ENCODE data around the gene GBX2. TPM values are rescaled to one million over a fixed set of nuclear protein-coding genes. Genes with fewer than 3 reads are reported as not detected.

The GBX2 gene
- total RNA-seq, 1 experiment from 2014 or later: 25.6 TPM

DNA sequence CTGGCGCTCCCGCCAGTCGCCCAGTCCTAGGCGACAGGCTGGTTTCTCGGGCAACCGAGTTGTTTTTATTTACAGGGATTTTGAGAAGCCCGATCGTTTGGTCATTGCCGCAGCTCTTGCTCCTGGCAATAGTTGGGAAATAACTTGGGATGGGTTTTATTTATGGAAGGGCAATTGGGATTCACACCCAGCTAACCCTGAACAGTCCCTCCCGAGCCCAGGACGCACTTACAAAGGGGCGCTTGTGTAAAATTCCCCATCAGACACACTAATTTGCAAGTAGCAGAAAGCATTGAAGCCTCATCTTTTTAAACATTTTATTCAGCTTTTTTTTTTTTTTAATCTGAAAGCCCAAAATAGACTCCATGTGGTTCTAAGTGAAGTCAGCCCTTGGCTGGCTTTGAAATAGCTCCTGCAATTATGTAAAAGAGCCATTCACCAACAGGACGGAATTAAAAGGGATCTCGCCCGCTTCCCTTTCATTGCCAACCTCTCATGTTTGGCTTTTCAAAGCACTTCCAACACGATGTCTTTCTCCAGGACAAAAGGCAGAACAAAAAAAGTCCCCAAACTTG lies 3.6 kb upstream of the GBX2 start (continued):
- TF ChIP-seq, protein P1, sequence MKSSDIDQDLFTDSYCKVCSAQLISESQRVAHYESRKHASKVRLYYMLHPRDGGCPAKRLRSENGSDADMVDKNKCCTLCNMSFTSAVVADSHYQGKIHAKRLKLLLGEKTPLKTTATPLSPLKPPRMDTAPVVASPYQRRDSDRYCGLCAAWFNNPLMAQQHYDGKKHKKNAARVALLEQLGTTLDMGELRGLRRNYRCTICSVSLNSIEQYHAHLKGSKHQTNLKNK (CRISPR knock-in tag; IDR thresholded peaks at IDR 0.05): no peak

DNA sequence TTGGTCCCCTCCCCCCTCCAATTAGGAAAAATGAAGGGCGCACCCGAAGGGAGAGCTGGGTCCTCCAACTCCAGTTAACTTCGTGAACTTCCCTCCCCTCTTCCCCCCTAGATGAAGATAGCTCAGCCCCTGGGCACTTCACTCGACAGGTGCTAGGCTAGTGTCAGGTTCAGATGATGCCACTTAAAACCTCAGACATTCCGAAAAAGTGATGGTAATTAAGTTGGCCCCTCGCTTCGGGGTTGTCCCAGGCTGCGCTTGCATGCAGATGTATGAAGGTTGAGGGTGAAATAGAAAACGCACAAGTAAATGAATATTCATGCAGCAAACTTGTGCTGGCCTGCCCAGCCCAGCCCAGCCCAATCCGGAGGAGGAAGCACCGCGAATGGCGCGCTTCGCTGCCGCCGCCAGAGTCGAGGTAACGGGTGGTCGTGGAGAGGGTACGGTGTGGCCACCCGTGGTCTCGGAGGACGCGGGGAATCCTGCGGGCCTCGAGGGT lies 3.0 kb upstream of the GBX2 start:
- peaks cover 70% of the 10 kb centered on the region for H3K4me1 Mint-ChIP-seq
- TF ChIP-seq TEAD1 (CRISPR knock-in tag; IDR thresholded peaks at IDR 0.05) (0 out of 2 replicates have a peak, but pooled peaks have one; percentile 48), ZBTB21 (CRISPR knock-in tag; IDR thresholded peaks at IDR 0.05; ENCODE audit: borderline replicate concordance) (no peak), NFATC4 (CRISPR knock-in tag; IDR thresholded peaks at IDR 0.05) (no peak), NR3C1 (CRISPR knock-in tag; conservative IDR thresholded peaks at IDR 0.05; ENCODE audit: low read depth) (no peak), IRF2 (CRISPR knock-in tag; IDR thresholded peaks at IDR 0.05; ENCODE audit: borderline replicate concordance, low read depth) (no peak), ETV6 (CRISPR knock-in tag; IDR thresholded peaks at IDR 0.05) (no peak), SP1 (CRISPR knock-in tag; conservative IDR thresholded peaks at IDR 0.05) (0 out of 2 replicates have a peak, but pooled peaks have one; percentile 20), ATF1 (CRISPR knock-in tag; IDR thresholded peaks at IDR 0.05) (no peak), ZNF121 (CRISPR knock-in tag; IDR thresholded peaks at IDR 0.05) (peak; percentile 70; the same call in 1 of the 2 replicates), FOXP1 (CRISPR knock-in tag; IDR thresholded peaks at IDR 0.05; ENCODE audit: borderline replicate concordance) (no peak), GABPB1 (CRISPR knock-in tag; IDR thresholded peaks at IDR 0.05) (no peak), FOXJ3 (CRISPR knock-in tag; IDR thresholded peaks at IDR 0.05; ENCODE audit: borderline replicate concordance) (no peak), CREM (CRISPR knock-in tag; IDR thresholded peaks at IDR 0.05) (no peak), HMGA2 (CRISPR knock-in tag; IDR thresholded peaks at IDR 0.05) (no peak)
- TF ChIP-seq, protein P2, sequence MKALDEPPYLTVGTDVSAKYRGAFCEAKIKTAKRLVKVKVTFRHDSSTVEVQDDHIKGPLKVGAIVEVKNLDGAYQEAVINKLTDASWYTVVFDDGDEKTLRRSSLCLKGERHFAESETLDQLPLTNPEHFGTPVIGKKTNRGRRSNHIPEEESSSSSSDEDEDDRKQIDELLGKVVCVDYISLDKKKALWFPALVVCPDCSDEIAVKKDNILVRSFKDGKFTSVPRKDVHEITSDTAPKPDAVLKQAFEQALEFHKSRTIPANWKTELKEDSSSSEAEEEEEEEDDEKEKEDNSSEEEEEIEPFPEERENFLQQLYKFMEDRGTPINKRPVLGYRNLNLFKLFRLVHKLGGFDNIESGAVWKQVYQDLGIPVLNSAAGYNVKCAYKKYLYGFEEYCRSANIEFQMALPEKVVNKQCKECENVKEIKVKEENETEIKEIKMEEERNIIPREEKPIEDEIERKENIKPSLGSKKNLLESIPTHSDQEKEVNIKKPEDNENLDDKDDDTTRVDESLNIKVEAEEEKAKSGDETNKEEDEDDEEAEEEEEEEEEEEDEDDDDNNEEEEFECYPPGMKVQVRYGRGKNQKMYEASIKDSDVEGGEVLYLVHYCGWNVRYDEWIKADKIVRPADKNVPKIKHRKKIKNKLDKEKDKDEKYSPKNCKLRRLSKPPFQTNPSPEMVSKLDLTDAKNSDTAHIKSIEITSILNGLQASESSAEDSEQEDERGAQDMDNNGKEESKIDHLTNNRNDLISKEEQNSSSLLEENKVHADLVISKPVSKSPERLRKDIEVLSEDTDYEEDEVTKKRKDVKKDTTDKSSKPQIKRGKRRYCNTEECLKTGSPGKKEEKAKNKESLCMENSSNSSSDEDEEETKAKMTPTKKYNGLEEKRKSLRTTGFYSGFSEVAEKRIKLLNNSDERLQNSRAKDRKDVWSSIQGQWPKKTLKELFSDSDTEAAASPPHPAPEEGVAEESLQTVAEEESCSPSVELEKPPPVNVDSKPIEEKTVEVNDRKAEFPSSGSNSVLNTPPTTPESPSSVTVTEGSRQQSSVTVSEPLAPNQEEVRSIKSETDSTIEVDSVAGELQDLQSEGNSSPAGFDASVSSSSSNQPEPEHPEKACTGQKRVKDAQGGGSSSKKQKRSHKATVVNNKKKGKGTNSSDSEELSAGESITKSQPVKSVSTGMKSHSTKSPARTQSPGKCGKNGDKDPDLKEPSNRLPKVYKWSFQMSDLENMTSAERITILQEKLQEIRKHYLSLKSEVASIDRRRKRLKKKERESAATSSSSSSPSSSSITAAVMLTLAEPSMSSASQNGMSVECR (CRISPR knock-in tag; IDR thresholded peaks at IDR 0.05; ENCODE audit: borderline replicate concordance): peak; percentile 71; the same call in 1 of the 2 replicates
- TF ChIP-seq, protein P3, sequence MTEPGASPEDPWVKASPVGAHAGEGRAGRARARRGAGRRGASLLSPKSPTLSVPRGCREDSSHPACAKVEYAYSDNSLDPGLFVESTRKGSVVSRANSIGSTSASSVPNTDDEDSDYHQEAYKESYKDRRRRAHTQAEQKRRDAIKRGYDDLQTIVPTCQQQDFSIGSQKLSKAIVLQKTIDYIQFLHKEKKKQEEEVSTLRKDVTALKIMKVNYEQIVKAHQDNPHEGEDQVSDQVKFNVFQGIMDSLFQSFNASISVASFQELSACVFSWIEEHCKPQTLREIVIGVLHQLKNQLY (CRISPR knock-in tag; IDR thresholded peaks at IDR 0.05): no peak
- TF ChIP-seq, protein P4, sequence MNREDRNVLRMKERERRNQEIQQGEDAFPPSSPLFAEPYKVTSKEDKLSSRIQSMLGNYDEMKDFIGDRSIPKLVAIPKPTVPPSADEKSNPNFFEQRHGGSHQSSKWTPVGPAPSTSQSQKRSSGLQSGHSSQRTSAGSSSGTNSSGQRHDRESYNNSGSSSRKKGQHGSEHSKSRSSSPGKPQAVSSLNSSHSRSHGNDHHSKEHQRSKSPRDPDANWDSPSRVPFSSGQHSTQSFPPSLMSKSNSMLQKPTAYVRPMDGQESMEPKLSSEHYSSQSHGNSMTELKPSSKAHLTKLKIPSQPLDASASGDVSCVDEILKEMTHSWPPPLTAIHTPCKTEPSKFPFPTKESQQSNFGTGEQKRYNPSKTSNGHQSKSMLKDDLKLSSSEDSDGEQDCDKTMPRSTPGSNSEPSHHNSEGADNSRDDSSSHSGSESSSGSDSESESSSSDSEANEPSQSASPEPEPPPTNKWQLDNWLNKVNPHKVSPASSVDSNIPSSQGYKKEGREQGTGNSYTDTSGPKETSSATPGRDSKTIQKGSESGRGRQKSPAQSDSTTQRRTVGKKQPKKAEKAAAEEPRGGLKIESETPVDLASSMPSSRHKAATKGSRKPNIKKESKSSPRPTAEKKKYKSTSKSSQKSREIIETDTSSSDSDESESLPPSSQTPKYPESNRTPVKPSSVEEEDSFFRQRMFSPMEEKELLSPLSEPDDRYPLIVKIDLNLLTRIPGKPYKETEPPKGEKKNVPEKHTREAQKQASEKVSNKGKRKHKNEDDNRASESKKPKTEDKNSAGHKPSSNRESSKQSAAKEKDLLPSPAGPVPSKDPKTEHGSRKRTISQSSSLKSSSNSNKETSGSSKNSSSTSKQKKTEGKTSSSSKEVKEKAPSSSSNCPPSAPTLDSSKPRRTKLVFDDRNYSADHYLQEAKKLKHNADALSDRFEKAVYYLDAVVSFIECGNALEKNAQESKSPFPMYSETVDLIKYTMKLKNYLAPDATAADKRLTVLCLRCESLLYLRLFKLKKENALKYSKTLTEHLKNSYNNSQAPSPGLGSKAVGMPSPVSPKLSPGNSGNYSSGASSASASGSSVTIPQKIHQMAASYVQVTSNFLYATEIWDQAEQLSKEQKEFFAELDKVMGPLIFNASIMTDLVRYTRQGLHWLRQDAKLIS (CRISPR knock-in tag; IDR thresholded peaks at IDR 0.05; ENCODE audit: borderline replicate concordance): no peak
- TF ChIP-seq, protein P5, sequence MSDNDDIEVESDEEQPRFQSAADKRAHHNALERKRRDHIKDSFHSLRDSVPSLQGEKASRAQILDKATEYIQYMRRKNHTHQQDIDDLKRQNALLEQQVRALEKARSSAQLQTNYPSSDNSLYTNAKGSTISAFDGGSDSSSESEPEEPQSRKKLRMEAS (CRISPR knock-in tag; IDR thresholded peaks at IDR 0.05): peak; percentile 59
- TF ChIP-seq, protein P1 (CRISPR knock-in tag; IDR thresholded peaks at IDR 0.05): no peak
- TF ChIP-seq, protein P6, sequence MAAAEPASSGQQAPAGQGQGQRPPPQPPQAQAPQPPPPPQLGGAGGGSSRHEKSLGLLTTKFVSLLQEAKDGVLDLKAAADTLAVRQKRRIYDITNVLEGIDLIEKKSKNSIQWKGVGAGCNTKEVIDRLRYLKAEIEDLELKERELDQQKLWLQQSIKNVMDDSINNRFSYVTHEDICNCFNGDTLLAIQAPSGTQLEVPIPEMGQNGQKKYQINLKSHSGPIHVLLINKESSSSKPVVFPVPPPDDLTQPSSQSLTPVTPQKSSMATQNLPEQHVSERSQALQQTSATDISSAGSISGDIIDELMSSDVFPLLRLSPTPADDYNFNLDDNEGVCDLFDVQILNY (CRISPR knock-in tag; IDR thresholded peaks at IDR 0.05): 0 out of 2 replicates have a peak, but pooled peaks have one; percentile 23
- TF ChIP-seq, protein P7, sequence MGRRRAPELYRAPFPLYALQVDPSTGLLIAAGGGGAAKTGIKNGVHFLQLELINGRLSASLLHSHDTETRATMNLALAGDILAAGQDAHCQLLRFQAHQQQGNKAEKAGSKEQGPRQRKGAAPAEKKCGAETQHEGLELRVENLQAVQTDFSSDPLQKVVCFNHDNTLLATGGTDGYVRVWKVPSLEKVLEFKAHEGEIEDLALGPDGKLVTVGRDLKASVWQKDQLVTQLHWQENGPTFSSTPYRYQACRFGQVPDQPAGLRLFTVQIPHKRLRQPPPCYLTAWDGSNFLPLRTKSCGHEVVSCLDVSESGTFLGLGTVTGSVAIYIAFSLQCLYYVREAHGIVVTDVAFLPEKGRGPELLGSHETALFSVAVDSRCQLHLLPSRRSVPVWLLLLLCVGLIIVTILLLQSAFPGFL (CRISPR knock-in tag; IDR thresholded peaks at IDR 0.05; ENCODE audit: borderline replicate concordance): no peak
- TF ChIP-seq, protein P8, sequence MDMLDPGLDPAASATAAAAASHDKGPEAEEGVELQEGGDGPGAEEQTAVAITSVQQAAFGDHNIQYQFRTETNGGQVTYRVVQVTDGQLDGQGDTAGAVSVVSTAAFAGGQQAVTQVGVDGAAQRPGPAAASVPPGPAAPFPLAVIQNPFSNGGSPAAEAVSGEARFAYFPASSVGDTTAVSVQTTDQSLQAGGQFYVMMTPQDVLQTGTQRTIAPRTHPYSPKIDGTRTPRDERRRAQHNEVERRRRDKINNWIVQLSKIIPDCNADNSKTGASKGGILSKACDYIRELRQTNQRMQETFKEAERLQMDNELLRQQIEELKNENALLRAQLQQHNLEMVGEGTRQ (CRISPR knock-in tag; IDR thresholded peaks at IDR 0.05): no peak

More for the DNA sequence above, 3.0 kb upstream of the GBX2 start:
- peak overlapping the region; percentile 71 for H3K4me3 Mint-ChIP-seq
- no peak overlapping the region for H3K27ac Mint-ChIP-seq
- H3K9me3 Mint-ChIP-seq: no peaks in the 10 kb centered on the region
- DNase-seq (ENCODE audit: low spot score) (peak; percentile 50), ATAC-seq (no peak)
- ChIA-PET POLR2A (interaction anchor here (0.5 to 1.5 kb wide), 5 partner anchors 9 to 415 kb away, joined by 3 to 4 read pairs (median 3); no protein-coding TSS in a partner anchor), CTCF (interaction anchor here (0.6 to 3.5 kb wide), 10 partner anchors 9 to 392 kb away, joined by 3 to 11 read pairs (median 4); no protein-coding TSS in a partner anchor)
- H3K27me3 Mint-ChIP-seq (ENCODE audit: low read depth): peaks cover 90% of the 10 kb centered on the region
- H3K36me3 Mint-ChIP-seq: no peaks in the 10 kb centered on the region; the same call in 1 of the 2 replicates

Data from WTC11 (cell line).